NB4 (cell line): Measurements from ENCODE around the gene AKR7A2.

Experiments used
- DNase-seq: peaks from one replicate; pipeline ENCODE4 v3.0.0; 2010; ENCODE audit warnings: low read depth
- H3K4me3 ChIP-seq: one replicate; pipeline ENCODE4 v1.5.1; 2011; ENCODE audit warnings: mild to moderate bottlenecking, low read depth, low read length, moderate library complexity
- MYC ChIP-seq: IDR thresholded peaks from 2 replicates; pipeline ENCODE4 v1.6.1; 2011; ENCODE audit warnings: low read depth, low read length
- POLR2A ChIP-seq: IDR thresholded peaks from 2 replicates; pipeline ENCODE4 v1.6.1; 2011; ENCODE audit warnings: mild to moderate bottlenecking; ENCODE audit not compliant: insufficient read length; ENCODE audit errors: extremely low read depth
- TF ChIP-seq, protein P1 (sequence below): IDR thresholded peaks from one replicate; pipeline ENCODE4 v1.5.1; 2012; ENCODE audit warnings: low read depth, low read length
- TF ChIP-seq, protein P2 (sequence below): IDR thresholded peaks from 2 replicates; pipeline ENCODE4 v1.6.1; 2011; ENCODE audit warnings: low read depth, low read length

Gene AKR7A2

DNA sequence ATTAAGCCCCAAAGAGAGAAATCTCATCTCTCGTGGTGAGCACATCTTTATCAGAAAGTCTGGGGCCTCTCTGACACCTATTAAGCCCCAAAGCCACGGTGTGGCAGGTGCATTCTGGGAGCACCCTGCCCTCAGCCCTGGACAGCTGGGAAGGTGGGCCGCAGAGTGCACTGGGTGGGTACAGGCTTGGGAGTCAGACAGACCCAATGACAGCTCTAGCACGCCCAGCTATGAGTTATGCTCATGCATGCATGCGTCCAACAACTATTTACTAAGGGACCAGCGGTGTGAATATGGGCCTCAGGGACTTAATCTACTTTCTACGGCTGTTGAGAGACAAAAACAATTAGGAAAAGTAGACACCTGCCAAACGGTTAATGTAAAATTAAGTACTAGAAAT lies 46.8 kb upstream of the AKR7A2 start:
- DNase-seq = no peak
- H3K4me3 ChIP-seq = no peak overlapping the region
- no peak for TF ChIP-seq POLR2A
- TF ChIP-seq, protein P1, sequence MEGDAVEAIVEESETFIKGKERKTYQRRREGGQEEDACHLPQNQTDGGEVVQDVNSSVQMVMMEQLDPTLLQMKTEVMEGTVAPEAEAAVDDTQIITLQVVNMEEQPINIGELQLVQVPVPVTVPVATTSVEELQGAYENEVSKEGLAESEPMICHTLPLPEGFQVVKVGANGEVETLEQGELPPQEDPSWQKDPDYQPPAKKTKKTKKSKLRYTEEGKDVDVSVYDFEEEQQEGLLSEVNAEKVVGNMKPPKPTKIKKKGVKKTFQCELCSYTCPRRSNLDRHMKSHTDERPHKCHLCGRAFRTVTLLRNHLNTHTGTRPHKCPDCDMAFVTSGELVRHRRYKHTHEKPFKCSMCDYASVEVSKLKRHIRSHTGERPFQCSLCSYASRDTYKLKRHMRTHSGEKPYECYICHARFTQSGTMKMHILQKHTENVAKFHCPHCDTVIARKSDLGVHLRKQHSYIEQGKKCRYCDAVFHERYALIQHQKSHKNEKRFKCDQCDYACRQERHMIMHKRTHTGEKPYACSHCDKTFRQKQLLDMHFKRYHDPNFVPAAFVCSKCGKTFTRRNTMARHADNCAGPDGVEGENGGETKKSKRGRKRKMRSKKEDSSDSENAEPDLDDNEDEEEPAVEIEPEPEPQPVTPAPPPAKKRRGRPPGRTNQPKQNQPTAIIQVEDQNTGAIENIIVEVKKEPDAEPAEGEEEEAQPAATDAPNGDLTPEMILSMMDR = no peak
- TF ChIP-seq MYC = no peak
- TF ChIP-seq, protein P2, sequence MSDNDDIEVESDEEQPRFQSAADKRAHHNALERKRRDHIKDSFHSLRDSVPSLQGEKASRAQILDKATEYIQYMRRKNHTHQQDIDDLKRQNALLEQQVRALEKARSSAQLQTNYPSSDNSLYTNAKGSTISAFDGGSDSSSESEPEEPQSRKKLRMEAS = no peak

DNA sequence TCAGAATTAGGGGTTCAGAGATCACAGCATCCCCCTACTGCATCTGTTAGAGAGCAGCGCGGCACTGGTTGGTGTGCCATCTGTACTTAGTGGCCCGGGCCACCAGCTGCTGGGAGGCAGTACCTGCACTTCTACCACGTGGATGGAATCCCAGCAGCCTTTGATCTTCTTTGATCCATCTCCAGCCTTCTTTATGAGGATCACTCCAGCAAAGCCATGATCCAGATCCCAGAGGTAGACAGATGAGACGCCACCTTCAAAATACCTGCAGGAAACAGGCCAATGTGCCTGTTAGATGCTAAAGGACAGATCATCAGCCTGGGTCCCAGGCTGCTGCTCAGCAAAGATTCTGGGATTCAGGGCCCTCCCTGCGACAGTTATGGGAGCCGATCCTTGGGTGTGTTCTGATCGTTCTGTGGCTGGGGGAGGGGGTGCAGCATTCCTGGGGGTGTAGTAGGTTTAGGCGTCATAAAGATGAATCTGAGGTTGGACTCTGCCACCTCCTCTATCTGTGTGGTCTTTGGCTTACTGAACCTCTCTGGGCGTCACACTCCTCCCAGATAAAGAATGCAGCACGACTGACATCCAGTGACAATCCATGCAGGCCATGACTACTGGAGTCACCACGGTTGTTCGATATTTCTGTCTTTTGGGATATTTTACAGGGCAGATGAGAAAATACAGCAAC lies 45.5 kb upstream of the AKR7A2 start:
- H3K4me3 ChIP-seq = no peak overlapping the region
- DNase-seq = no peak
- TF ChIP-seq POLR2A (no peak), MYC (no peak)
- TF ChIP-seq, protein P2 = no peak
- TF ChIP-seq, protein P1 = no peak

DNA sequence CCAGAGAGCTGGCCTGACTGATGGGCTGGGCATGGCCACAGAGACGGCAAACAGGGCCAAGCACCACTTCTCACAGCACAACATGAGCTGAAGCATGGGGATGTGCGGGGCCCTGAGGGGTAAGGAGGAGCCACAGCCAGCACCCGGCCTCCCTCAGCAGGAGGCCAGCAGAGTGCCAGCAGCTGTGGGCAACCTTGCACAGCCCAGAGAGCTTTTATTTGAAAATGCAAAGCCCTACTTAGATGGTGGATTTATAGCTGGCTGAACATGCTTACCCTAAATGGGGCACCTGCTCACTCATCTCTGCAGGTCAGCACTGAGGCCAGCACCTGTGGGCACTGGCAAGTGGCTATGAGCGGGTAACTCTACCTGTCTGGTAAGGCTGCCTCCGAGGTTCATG lies 44.3 kb upstream of the AKR7A2 start:
- TF ChIP-seq POLR2A (no peak), MYC (no peak)
- TF ChIP-seq, protein P1 = no peak
- TF ChIP-seq, protein P2 = no peak
- DNase-seq = no peak
- H3K4me3 ChIP-seq = no peak overlapping the region

DNA sequence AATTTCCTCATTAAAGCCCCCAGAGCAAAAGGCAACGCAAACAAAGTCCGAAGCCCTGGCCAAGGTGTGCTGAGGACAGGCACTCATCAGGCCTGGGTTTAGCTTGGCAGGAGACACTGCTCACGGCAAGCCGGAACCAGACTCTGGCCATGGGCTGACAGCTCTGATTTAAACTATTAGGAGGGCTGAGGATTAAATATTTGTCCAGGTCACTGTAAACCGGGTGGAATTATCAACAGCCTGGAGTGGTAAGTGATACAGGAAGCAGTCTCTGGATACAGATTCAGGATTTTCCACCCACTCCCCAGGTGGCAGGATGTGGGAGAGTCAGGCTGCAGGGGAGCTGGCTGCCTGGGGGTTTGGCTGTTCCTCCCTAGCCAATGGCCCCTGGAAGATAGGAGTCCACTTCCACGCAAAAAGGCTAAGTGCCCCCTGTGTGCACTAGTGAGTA lies 42.6 kb upstream of the AKR7A2 start:
- DNase-seq = no peak
- TF ChIP-seq, protein P2 = no peak
- TF ChIP-seq MYC (no peak), POLR2A (no peak)
- TF ChIP-seq, protein P1 = no peak
- H3K4me3 ChIP-seq = no peak overlapping the region

DNA sequence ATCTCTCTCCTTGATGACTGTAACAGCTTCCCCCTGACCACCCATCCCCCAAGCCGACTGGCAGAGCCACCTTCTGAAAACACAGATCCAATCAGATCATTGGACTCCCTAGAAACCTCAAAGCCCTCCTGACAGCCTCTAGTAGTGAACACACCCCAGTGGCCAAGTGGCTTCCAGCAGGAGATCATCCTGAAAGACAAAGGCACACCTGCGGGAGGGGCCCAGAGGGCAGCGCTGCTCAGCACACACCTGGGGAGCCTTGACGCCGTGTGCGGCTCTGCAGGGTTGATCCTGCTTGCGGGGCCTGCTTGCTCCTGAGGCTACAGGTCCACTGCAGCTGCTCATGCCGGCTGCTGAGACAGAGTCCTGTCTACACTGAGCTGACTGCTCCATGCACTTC lies 41.7 kb upstream of the AKR7A2 start:
- no peak for TF ChIP-seq MYC
- TF ChIP-seq, protein P1 = no peak
- TF ChIP-seq, protein P2 = no peak
- no peak for TF ChIP-seq POLR2A
- no peak overlapping the region for H3K4me3 ChIP-seq
- DNase-seq = no peak

DNA sequence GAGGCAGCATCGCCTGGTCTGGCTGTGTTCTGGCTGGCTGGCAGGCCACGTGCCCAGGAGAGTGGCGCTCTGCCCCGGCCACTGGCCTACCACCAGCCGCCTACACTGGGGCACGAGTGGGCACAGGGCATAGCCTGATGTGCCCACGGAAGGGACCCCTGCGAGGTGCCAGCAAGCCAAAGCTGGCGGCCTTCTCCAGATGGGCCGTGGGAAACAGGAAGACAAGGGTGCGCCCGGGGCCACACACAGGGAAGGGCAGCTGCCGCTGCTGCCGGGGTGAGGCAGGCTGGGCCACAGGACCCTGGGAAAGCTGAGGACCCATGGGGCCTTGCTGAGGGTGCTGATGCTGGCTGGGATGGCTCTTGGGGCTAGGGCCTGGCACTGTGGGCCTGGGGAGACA lies 40.9 kb upstream of the AKR7A2 start:
- DNase-seq = no peak
- no peak overlapping the region for H3K4me3 ChIP-seq
- TF ChIP-seq, protein P2 = no peak
- TF ChIP-seq, protein P1 = no peak
- no peak for TF ChIP-seq POLR2A
- no peak for TF ChIP-seq MYC
